Stromal cell of bone marrow (primary cell): ENCODE measurements around the gene MAD1L1.

ENCODE experiments used
- DNase-seq: peaks from one replicate; pipeline ENCODE4 v3.0.0-alpha.2; 2012; ENCODE audit warnings: low read depth

MAD1L1 gene

DNA sequence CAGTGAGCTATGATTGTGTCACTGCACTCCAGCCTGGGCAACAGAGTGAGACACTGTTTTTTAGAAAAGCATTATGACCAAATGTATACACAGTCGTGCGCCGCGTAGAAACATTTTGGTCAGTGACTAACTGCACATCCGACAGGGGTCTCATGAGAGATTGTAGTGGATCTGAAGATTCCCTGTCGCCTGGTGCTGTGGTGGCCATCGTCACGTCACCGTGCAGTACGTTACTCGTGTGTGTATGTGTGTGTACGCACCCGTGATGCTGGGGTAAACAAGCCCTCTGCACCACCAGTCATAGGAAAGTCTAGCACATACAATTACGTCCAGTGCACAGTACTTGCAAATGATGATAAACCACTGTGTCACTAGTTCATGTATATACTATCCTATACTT, 453.3 kb downstream of the MAD1L1 start:
- no peak for DNase-seq

DNA sequence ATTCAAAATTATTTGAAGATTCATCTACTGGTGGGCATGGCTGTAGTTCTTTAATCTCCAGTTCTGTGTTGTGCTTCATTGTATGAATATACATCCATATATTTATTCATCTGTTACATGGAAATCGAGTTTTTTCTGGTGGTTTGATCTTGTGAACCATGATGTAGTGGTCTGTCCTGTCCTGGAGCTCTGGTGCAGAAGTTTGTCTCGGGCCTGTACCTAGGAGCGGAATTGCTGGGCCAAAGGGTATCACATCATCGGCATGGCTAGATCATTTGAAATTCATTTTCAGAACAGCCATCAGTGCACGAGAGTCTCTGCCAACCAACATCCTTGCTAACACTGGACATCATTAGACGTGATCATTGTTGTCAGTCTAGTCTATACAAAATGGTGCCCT, 455.6 kb downstream of the MAD1L1 start:
- DNase-seq: no peak

DNA sequence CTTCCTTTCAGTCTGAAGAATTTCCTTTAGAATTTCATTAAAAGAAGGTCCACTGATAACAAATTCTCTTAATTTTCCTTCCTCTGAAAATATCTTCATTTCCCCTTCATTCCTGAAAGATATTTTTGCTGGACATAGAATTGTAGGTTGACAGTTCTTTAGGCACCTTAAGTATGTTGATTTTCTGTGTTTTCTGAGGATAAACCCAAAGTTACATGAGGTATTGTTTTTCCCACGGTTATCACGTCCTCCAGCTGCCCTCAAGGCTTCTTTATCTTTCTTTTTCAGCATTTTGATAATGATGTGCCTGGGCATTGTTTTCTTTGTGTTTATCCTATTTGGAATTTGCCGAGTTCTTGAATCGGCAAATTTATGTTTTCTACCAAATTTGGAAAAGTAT, 457.4 kb downstream of the MAD1L1 start:
- DNase-seq: no peak

DNA sequence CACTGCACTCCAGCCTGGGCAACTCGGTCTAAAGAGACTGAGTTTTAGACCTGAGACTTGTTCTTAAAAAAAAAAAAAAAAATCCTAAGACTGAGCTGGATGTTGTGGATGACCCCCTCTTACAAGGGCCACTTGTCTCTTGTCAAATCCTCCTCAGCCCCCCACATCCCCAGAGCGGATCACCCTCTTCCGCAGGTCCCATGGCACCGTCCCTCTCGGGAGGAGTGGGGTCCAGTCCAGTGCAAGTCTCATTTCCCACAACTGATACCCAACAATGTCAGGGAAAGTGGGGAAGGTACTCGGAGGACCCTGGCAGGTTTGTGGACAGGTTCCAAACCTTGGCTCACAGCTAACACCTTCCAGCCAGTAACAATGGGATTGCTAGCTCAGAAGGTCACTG, 462.4 kb downstream of the MAD1L1 start:
- no peak for DNase-seq

DNA sequence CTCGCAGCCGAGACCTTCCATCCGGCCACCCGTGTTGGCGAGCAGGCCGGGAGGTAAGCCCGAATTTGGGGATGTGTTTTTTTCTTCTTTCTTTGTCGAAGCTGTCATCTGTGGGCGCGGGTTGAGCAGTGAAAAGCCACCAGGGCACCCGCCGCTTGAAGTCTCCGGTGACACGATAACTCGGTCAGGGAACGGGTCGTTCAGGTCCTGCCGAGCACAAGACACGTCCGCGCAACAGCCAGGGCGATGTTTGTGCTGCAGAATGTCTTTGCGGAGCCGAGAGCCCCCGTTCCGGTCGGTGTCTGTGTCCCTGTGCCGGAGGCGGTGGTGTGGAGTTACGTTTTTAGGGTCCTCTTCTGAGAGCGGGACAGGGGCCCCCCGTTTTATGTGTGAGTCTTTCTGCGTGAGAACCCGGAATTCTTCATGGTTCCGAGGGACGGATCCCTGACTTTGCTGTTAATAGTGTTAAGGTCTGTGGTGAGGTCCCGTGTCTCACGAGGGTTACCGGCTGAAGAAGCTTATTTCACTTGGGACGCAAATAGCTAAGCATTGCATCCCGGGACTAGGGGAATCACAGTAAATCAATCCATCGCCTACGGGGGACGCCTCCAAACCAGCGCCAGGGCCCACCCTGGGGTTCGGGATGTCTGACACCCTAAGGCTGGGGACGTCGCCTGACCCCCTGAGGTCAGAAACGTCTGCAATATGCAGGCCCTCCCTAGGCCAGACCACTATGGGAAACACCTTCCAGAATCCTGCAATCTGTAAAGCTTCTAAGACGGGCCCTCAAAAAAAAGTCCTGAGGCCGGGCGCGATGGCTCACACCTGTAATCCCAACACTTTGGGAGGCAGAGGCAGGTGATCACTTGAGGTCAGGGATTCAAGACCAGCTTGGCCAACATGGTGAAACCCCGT, 463.2 kb downstream of the MAD1L1 start:
- no peak for DNase-seq

DNA sequence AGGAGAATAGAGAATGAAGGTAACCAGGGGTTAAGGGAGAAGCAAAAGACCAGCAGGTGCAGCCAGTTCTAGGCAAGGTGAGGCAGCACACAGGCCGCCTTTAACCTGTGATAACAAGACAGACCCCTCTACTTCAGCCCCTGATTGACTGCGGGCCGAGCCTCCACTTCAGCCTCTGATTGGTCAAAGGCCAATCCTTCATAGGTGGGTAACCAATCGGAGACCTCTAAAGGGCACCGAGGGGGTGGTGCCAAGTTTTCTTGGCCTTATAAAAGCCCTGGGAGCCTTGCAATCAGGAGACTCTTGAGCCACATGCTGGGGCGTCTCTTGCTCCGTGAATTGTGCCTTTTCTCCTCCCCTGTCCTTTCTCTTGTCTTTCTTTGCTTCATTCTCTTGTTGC, 463.9 kb downstream of the MAD1L1 start:
- no peak for DNase-seq

DNA sequence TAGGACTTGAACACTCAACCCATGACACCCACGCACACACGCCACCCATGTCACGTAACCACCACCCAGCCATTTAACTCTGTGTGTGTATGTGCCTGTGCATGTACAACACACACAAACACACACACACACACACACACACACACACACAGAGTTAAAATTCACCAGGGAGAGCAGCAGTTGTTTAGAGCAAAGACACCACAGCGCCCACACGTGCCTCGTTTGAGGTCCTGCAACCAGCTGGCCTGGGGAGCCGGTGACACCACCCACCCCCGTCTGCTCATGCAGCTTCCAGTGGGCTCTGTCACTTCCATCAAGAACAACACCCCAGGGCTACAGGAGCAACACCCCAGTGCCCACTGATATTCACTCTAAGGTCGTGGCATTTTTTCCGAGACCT, 465.2 kb downstream of the MAD1L1 start:
- no peak for DNase-seq
